ENCODE data around the gene IMMT. TPM values are rescaled to one million over a fixed set of nuclear protein-coding genes. Genes with fewer than 3 reads are reported as not detected.
A peak's percentile ranks its signal among the peaks of the same experiment; 100 is the strongest.
"Not testable (repeated sequence)": the region's sequence is repeated elsewhere in the genome, so short reads cannot be mapped to it uniquely, and the experiment has no call there.

Gene IMMT
- polyA plus RNA-seq (2013, experiment 1 of 2): 77.0 TPM
- polyA plus RNA-seq (2013, experiment 2 of 2): 76.1 TPM

- H2AFZ ChIP-seq (ENCODE audit: low read depth, low read length): peak within 1 kb of the TSS; percentile 96
- DNase-seq: peak; percentile 98
- H3K4me2 ChIP-seq (ENCODE audit: low read length, poor library complexity, severe bottlenecking): peak within 1 kb of the TSS; percentile 95
- H3K4ac ChIP-seq (ENCODE audit: low read depth in 1 of 2, low read length in 2 of 2): peak within 1 kb of the TSS; percentile 100
- H2BK5ac ChIP-seq (ENCODE audit: low read depth, low read length, poor library complexity, severe bottlenecking): peak within 1 kb of the TSS; percentile 97
- H3K18ac ChIP-seq (ENCODE audit: low read depth in 1 of 2, low read length in 2 of 2): peak within 1 kb of the TSS; percentile 99 to 100
- peak within 1 kb of the TSS; percentile 98 for H3K9ac ChIP-seq (ENCODE audit: low read length)
- H4K91ac ChIP-seq (ENCODE audit: low read length): peak within 1 kb of the TSS; percentile 100
- H3K4me1 ChIP-seq (ENCODE audit: control insufficient read depth, insufficient read depth, low read depth, low read length): peaks cover 9% of the 10 kb centered on the region
- H3K9me3 ChIP-seq (ENCODE audit: control insufficient read depth, low read length): no peaks in the 10 kb centered on the region
- H4K8ac ChIP-seq (ENCODE audit: low read length): peak within 1 kb of the TSS; percentile 100
- H3K23ac ChIP-seq (ENCODE audit: low read length in 2 of 2): peak within 1 kb of the TSS; percentile 96
- peak within 1 kb of the TSS; percentile 84 for H2BK15ac ChIP-seq (ENCODE audit: low read depth, poor library complexity, severe bottlenecking)
- peaks cover 3 to 9% of the 10 kb centered on the region in 2 experiments for H3K36me3 ChIP-seq (ENCODE audit: control insufficient read depth in 1 of 2, insufficient read depth in 2 of 2, low read depth in 1 of 2, low read length in 2 of 2)
- peak within 1 kb of the TSS; percentile 86 for H2AK5ac ChIP-seq (ENCODE audit: low read length, severe bottlenecking)
- H3K27ac ChIP-seq (ENCODE audit: low read length, poor library complexity, severe bottlenecking): peak within 1 kb of the TSS; percentile 100
- peak within 1 kb of the TSS; percentile 95 for H2BK120ac ChIP-seq (ENCODE audit: low read depth, low read length)
- H2BK12ac ChIP-seq (ENCODE audit: low read length in 2 of 2): peak within 1 kb of the TSS; percentile 46 to 64
- H3K14ac ChIP-seq (ENCODE audit: low read length in 2 of 2): peak within 1 kb of the TSS in 1 of 2 experiments; percentile 100
- H3K79me1 ChIP-seq (replicated peaks; ENCODE audit: low read length, poor library complexity, severe bottlenecking): peaks cover 3% of the 10 kb centered on the region
- under 1% methylated on average over 74 of the region's 74 CpGs for WGBS
- no peaks in the 10 kb centered on the region for H3K27me3 ChIP-seq (ENCODE audit: control insufficient read depth in 1 of 2, insufficient read depth in 1 of 2, low read length in 2 of 2)
- H3K4me3 ChIP-seq (ENCODE audit: insufficient read depth in 1 of 2, low read depth in 1 of 2, low read length in 2 of 2): peak within 1 kb of the TSS; percentile 90 to 99
Measured at GRCh38 chr2:86195055-86195807, at the start of gene IMMT. IMMT (minus strand) TSS chr2:86195462; CDS start chr2:86195382, 80 bp downstream.

GRCh38 chr2:86244781-86245180 is 49.5 kb upstream of the IMMT start:
- H2AFZ ChIP-seq (ENCODE audit: low read depth, low read length); DNase-seq; H2BK5ac ChIP-seq (ENCODE audit: low read depth, low read length, poor library complexity, severe bottlenecking); H3K4me1 ChIP-seq (ENCODE audit: control insufficient read depth, insufficient read depth, low read depth, low read length); H3K9ac ChIP-seq (ENCODE audit: low read length); H3K79me1 ChIP-seq (replicated peaks; ENCODE audit: low read length, poor library complexity, severe bottlenecking); H2BK15ac ChIP-seq (ENCODE audit: low read depth, poor library complexity, severe bottlenecking); H3K4me3 ChIP-seq (ENCODE audit: insufficient read depth in 1 of 2, low read depth in 1 of 2, low read length in 2 of 2); H3K14ac ChIP-seq (ENCODE audit: low read length in 2 of 2); H3K18ac ChIP-seq (ENCODE audit: low read depth in 1 of 2, low read length in 2 of 2); H3K23ac ChIP-seq (ENCODE audit: low read length in 2 of 2); H2BK12ac ChIP-seq (ENCODE audit: low read length in 2 of 2); H4K91ac ChIP-seq (ENCODE audit: low read length); H3K9me3 ChIP-seq (ENCODE audit: control insufficient read depth, low read length); H3K4me2 ChIP-seq (ENCODE audit: low read length, poor library complexity, severe bottlenecking); H4K8ac ChIP-seq (ENCODE audit: low read length); H3K27ac ChIP-seq (ENCODE audit: low read length, poor library complexity, severe bottlenecking); H3K4ac ChIP-seq (ENCODE audit: low read depth in 1 of 2, low read length in 2 of 2); H2AK5ac ChIP-seq (ENCODE audit: low read length, severe bottlenecking); H2BK120ac ChIP-seq (ENCODE audit: low read depth, low read length); H3K36me3 ChIP-seq (ENCODE audit: control insufficient read depth in 1 of 2, insufficient read depth in 2 of 2, low read depth in 1 of 2, low read length in 2 of 2): not testable (repeated sequence)
- WGBS: 88% methylated on average over 4 of the region's 5 CpGs
- peaks cover 28 to 42% of the 10 kb centered on the region in 2 experiments for H3K27me3 ChIP-seq (ENCODE audit: control insufficient read depth in 1 of 2, insufficient read depth in 1 of 2, low read length in 2 of 2)

DNA sequence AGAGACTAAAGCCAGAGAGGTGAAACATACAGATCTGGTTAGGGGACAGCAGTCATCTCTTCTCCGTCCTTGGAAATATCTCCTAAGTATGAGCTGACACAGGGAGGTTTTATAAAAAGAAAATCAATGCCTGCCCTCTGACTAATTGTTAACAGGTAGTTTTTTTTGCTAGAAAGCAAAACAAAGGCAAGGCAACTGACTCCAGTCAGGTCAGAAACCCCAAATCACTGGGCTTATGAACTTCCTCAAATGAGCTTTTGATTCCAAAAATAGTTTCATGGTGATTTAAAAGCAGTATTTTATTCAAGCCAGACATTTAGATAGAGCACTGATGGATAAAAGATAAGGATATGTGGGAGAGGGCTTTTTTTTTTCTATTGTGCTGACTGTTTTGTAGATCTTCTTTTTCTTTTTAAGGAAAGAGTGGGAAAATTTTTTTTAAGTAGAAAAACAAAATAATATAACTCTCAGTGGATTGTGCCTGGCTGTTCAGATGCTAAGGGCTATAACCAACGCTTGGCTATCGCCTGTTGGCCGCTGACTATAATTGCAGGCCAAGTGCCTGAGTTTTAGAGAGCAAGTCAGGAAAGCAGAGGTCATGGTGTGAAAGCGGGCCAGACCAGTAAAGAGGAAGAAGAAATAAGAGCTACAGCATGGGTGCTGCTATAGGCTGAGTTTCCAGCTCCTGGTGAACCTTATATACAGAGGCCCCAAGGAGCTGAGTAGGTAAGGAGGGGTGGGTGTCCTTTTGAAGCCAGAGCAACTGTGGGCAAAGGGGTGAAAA is 48.9 kb upstream of the IMMT start:
- no peak overlapping the region for H2BK12ac ChIP-seq (ENCODE audit: low read length in 2 of 2)
- no peak overlapping the region for H3K14ac ChIP-seq (ENCODE audit: low read length in 2 of 2)
- H2BK120ac ChIP-seq (ENCODE audit: low read depth, low read length): no peak overlapping the region
- no peak overlapping the region for H3K9ac ChIP-seq (ENCODE audit: low read length)
- H3K23ac ChIP-seq (ENCODE audit: low read length in 2 of 2): peak overlapping the region in 1 of 2 experiments; percentile 57
- H3K4me3 ChIP-seq (ENCODE audit: insufficient read depth in 1 of 2, low read depth in 1 of 2, low read length in 2 of 2): no peak overlapping the region
- H4K8ac ChIP-seq (ENCODE audit: low read length): no peak overlapping the region
- H3K27ac ChIP-seq (ENCODE audit: low read length, poor library complexity, severe bottlenecking): no peak overlapping the region
- no peak overlapping the region for H2AK5ac ChIP-seq (ENCODE audit: low read length, severe bottlenecking)
- no peaks in the 10 kb centered on the region for H3K79me1 ChIP-seq (replicated peaks; ENCODE audit: low read length, poor library complexity, severe bottlenecking)
- no peak overlapping the region for H4K91ac ChIP-seq (ENCODE audit: low read length)
- no peaks in the 10 kb centered on the region for H3K4me1 ChIP-seq (ENCODE audit: control insufficient read depth, insufficient read depth, low read depth, low read length)
- peaks cover 28 to 43% of the 10 kb centered on the region in 2 experiments for H3K27me3 ChIP-seq (ENCODE audit: control insufficient read depth in 1 of 2, insufficient read depth in 1 of 2, low read length in 2 of 2)
- H3K4me2 ChIP-seq (ENCODE audit: low read length, poor library complexity, severe bottlenecking): no peak overlapping the region
- H3K4ac ChIP-seq (ENCODE audit: low read depth in 1 of 2, low read length in 2 of 2): no peak overlapping the region
- H2BK5ac ChIP-seq (ENCODE audit: low read depth, low read length, poor library complexity, severe bottlenecking): no peak overlapping the region
- no peak overlapping the region for H2AFZ ChIP-seq (ENCODE audit: low read depth, low read length)
- 89% methylated on average over 5 of the region's 5 CpGs for WGBS
- H2BK15ac ChIP-seq (ENCODE audit: low read depth, poor library complexity, severe bottlenecking): no peak overlapping the region
- H3K9me3 ChIP-seq (ENCODE audit: control insufficient read depth, low read length): no peaks in the 10 kb centered on the region
- H3K36me3 ChIP-seq (ENCODE audit: control insufficient read depth in 1 of 2, insufficient read depth in 2 of 2, low read depth in 1 of 2, low read length in 2 of 2): no peaks in the 10 kb centered on the region
- DNase-seq: no peak
- H3K18ac ChIP-seq (ENCODE audit: low read depth in 1 of 2, low read length in 2 of 2): no peak overlapping the region

DNA sequence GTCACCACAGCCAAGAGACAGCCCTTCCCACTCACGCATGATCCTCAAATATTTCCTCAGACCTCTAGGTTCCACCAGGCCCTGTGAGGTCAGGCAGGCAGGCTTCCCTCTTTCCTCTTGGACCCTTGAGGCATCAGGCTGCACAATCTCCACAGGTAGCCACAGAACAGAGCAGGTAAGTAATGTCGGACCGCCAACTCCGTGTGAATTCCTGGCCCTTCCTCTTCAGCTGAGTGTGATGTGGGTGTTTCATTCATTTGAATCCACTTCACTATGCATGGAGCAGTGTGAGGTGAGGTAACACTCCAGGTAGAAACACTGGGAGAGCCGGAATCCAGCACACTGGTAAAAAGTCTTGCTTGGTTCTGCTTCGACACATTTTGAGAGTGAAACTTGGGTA is 48.0 kb upstream of the IMMT start:
- Histone ChIP-seq H3K14ac (ENCODE audit: low read length in 2 of 2) (no peak overlapping the region), H4K8ac (ENCODE audit: low read length) (no peak overlapping the region), H3K4me1 (ENCODE audit: control insufficient read depth, insufficient read depth, low read depth, low read length) (no peaks in the 10 kb centered on the region), H4K91ac (ENCODE audit: low read length) (no peak overlapping the region), H3K27ac (ENCODE audit: low read length, poor library complexity, severe bottlenecking) (no peak overlapping the region), H2AFZ (ENCODE audit: low read depth, low read length) (no peak overlapping the region), H3K4me3 (ENCODE audit: insufficient read depth in 1 of 2, low read depth in 1 of 2, low read length in 2 of 2) (no peak overlapping the region), H2BK120ac (ENCODE audit: low read depth, low read length) (no peak overlapping the region), H2AK5ac (ENCODE audit: low read length, severe bottlenecking) (no peak overlapping the region), H3K9ac (ENCODE audit: low read length) (no peak overlapping the region), H3K79me1 (replicated peaks; ENCODE audit: low read length, poor library complexity, severe bottlenecking) (no peaks in the 10 kb centered on the region), H2BK12ac (ENCODE audit: low read length in 2 of 2) (no peak overlapping the region), H3K23ac (ENCODE audit: low read length in 2 of 2) (no peak overlapping the region), H3K36me3 (ENCODE audit: control insufficient read depth in 1 of 2, insufficient read depth in 2 of 2, low read depth in 1 of 2, low read length in 2 of 2) (no peaks in the 10 kb centered on the region), H2BK5ac (ENCODE audit: low read depth, low read length, poor library complexity, severe bottlenecking) (no peak overlapping the region), H3K4me2 (ENCODE audit: low read length, poor library complexity, severe bottlenecking) (no peak overlapping the region), H3K9me3 (ENCODE audit: control insufficient read depth, low read length) (no peaks in the 10 kb centered on the region), H3K4ac (ENCODE audit: low read depth in 1 of 2, low read length in 2 of 2) (no peak overlapping the region), H3K27me3 (ENCODE audit: control insufficient read depth in 1 of 2, insufficient read depth in 1 of 2, low read length in 2 of 2) (peaks cover 28 to 45% of the 10 kb centered on the region in 2 experiments), H3K18ac (ENCODE audit: low read depth in 1 of 2, low read length in 2 of 2) (no peak overlapping the region), H2BK15ac (ENCODE audit: low read depth, poor library complexity, severe bottlenecking) (no peak overlapping the region)
- no peak for DNase-seq
- 83% methylated on average over 6 of the region's 6 CpGs for WGBS
